ENCODE results near the gene TRMT10A.

DNA sequence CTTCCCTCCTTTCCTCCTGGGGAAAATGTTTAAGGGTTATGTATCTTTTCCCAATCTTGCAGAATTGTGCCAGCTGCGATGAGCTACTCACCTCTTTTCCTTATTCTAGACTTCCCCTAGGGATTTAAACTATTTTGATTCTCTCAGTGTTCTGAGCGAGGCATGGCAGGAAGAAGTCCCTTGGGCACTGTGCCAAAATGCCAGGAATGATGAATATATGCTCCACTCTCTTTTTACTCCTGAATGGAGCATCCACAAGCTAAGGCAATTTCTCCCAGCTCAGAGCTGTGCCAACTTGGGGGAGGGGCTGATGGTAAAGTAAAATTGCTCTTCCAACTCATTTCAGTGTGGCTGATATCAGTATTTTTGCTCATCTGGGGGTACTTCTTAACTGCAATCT is 57.1 kb downstream of the TRMT10A start:
- TF ChIP-seq, protein P1, sequence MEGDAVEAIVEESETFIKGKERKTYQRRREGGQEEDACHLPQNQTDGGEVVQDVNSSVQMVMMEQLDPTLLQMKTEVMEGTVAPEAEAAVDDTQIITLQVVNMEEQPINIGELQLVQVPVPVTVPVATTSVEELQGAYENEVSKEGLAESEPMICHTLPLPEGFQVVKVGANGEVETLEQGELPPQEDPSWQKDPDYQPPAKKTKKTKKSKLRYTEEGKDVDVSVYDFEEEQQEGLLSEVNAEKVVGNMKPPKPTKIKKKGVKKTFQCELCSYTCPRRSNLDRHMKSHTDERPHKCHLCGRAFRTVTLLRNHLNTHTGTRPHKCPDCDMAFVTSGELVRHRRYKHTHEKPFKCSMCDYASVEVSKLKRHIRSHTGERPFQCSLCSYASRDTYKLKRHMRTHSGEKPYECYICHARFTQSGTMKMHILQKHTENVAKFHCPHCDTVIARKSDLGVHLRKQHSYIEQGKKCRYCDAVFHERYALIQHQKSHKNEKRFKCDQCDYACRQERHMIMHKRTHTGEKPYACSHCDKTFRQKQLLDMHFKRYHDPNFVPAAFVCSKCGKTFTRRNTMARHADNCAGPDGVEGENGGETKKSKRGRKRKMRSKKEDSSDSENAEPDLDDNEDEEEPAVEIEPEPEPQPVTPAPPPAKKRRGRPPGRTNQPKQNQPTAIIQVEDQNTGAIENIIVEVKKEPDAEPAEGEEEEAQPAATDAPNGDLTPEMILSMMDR (IDR thresholded peaks at IDR 0.05; ENCODE audit: low read length) = no peak
- TF ChIP-seq EZH2 (IDR thresholded peaks at IDR 0.05; ENCODE audit: borderline replicate concordance, low read length) = no peak
